NB4 (cell line): ENCODE measurements around the gene PCSK2.

Source experiments
- POLR2A ChIP-seq: IDR thresholded peaks from 2 replicates; pipeline ENCODE4 v1.6.1; 2011; ENCODE audit warnings: mild to moderate bottlenecking; ENCODE audit not compliant: insufficient read length; ENCODE audit errors: extremely low read depth
- TF ChIP-seq, protein P1 (sequence below): IDR thresholded peaks from one replicate; pipeline ENCODE4 v1.5.1; 2012; ENCODE audit warnings: low read depth, low read length

DNA sequence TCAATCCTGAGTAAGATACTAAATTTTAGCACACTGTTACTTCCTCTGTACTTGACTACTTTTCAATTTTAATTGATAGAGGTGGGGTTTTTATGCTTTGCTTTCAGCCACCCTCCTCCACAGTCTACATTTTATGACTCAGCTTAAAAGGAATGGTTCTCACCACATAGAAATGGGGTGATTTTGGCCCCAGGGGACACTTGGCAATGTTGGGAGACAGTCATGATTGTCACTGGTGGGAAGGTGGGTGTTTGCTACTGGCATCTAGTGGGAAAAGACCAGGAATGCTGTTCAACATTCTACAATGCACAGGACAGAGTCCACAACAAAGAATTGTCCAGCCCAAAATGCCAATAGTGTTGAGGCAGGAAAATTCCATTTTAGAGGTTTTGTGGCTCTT lies 71.3 kb downstream of the PCSK2 start:
- no peak for TF ChIP-seq POLR2A
- TF ChIP-seq, protein P1, sequence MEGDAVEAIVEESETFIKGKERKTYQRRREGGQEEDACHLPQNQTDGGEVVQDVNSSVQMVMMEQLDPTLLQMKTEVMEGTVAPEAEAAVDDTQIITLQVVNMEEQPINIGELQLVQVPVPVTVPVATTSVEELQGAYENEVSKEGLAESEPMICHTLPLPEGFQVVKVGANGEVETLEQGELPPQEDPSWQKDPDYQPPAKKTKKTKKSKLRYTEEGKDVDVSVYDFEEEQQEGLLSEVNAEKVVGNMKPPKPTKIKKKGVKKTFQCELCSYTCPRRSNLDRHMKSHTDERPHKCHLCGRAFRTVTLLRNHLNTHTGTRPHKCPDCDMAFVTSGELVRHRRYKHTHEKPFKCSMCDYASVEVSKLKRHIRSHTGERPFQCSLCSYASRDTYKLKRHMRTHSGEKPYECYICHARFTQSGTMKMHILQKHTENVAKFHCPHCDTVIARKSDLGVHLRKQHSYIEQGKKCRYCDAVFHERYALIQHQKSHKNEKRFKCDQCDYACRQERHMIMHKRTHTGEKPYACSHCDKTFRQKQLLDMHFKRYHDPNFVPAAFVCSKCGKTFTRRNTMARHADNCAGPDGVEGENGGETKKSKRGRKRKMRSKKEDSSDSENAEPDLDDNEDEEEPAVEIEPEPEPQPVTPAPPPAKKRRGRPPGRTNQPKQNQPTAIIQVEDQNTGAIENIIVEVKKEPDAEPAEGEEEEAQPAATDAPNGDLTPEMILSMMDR: no peak
